HepG2 (cell line): ENCODE measurements around the gene SMAD3. TPM values are rescaled to one million over a fixed set of nuclear protein-coding genes. Genes with fewer than 3 reads are reported as not detected.

ENCODE experiments used
- ATAC-seq: fragments of 200-7000 bp; cut with Tn5 transposase; 3 replicates; pipeline ENCODE4 v1.9.1; 2020; ENCODE audit warnings: mild to moderate bottlenecking, moderate library complexity
- BruUV-seq: library from RNA; stranded (reverse); fragments of 400-500 nt; replicated peaks from 2 replicates; lab custom pipeline; 2021; lab: Mats Ljungman, UMichigan
- CTCF ChIA-PET: fragments of 300-600 bp; formaldehyde crosslinking; extraction: SDS; loops from one replicate; lab custom pipeline; 2021; ENCODE audit warnings: low total read pairs, inconsistent platforms, low intra/inter-chr PET ratio; lab: Yijun Ruan, JAX
- POLR2A ChIA-PET: fragments of 350-600 bp; sonication (Branson Sonifier 250); formaldehyde crosslinking; loops from one replicate; lab custom pipeline; 2020; ENCODE audit warnings: antibody characterized with exemption, inconsistent platforms; lab: Yijun Ruan, JAX
- DNase-seq: peaks from one replicate; pipeline ENCODE4 v3.0.0-alpha.2; 2015; ENCODE audit warnings: low spot score
- FAIRE-seq: peaks from 3 replicates; lab custom pipeline; 2011; peaks lifted over from hg19 to GRCh38; lab: Jason Lieb, UNC
- H2AFZ ChIP-seq: one replicate; pipeline ENCODE4 v1.6.1; 2011; ENCODE audit warnings: low read length, inconsistent platforms
- H3K27ac ChIP-seq: fragments of 300-600 bp; 3 replicates; pipeline ENCODE4 v1.8.0; 2011; ENCODE audit warnings: mixed run types, mild to moderate bottlenecking, mixed read lengths, low read length, inconsistent platforms; ENCODE audit not compliant: insufficient read depth; ENCODE audit errors: extremely low read length
- H3K27me3 ChIP-seq, 2 experiments: fragments of 200-600 bp in 1 of 2; 2 replicates in 1 of 2; 3 replicates in 1 of 2; pipeline versions ENCODE4 v1.6.0 to v1.8.0; 2011; ENCODE audit warnings: low read length in 2 of 2, mild to moderate bottlenecking in 2 of 2, moderate library complexity in 2 of 2, inconsistent platforms in 1 of 2; ENCODE audit not compliant: insufficient read depth in 2 of 2, control insufficient read depth in 1 of 2
- H3K36me3 ChIP-seq, 2 experiments: fragments of 200-600 bp in 1 of 2; replicated peaks in 1 of 2; 2 replicates in 1 of 2; 3 replicates in 1 of 2; pipeline versions ENCODE4 v1.5.1 to v1.8.0; 2011; ENCODE audit warnings: low read length in 2 of 2, inconsistent platforms in 1 of 2; ENCODE audit not compliant: insufficient read depth in 2 of 2, control insufficient read depth in 1 of 2
- H3K4me1 ChIP-seq: 2 replicates; pipeline ENCODE4 v1.5.1; 2012; ENCODE audit warnings: low read length, inconsistent platforms; ENCODE audit not compliant: insufficient read depth
- H3K4me2 ChIP-seq: 2 replicates; pipeline ENCODE4 v1.6.0; 2011; ENCODE audit warnings: low read depth, low read length, inconsistent platforms
- H3K4me3 ChIP-seq, 3 experiments: fragments of 200-600 bp in 1 of 3; sonication (generic), shearing (Covaris generic) in 1 of 3; replicated peaks in 1 of 3; 2 replicates each; pipeline ENCODE4 v1.5.1; 2011 to 2016; ENCODE audit warnings: low read length in 3 of 3, inconsistent platforms in 2 of 3, low read depth in 2 of 3, mild to moderate bottlenecking in 2 of 3, control low read depth in 1 of 3, mixed read lengths in 1 of 3; ENCODE audit not compliant: insufficient read depth in 1 of 3
- H3K79me2 ChIP-seq: one replicate; pipeline ENCODE4 v1.6.1; 2011; ENCODE audit warnings: low read length, inconsistent platforms; ENCODE audit not compliant: insufficient read depth
- H3K9ac ChIP-seq: 2 replicates; pipeline ENCODE4 v1.6.0; 2011; ENCODE audit warnings: mild to moderate bottlenecking, low read depth, low read length, inconsistent platforms; ENCODE audit not compliant: insufficient read depth
- H3K9me3 ChIP-seq: 2 replicates; pipeline ENCODE4 v1.5.1; 2012; ENCODE audit warnings: mild to moderate bottlenecking, low read length
- H4K20me1 ChIP-seq: 2 replicates; pipeline ENCODE4 v1.6.0; 2011; ENCODE audit warnings: inconsistent platforms, mild to moderate bottlenecking, low read length, moderate library complexity; ENCODE audit not compliant: insufficient read depth
- HDAC6 ChIP-seq: fragments of 200-600 bp; sonication (generic); IDR thresholded peaks from 2 replicates; pipeline ENCODE4 v1.7.0; 2017; ENCODE audit warnings: mild to moderate bottlenecking, antibody characterized with exemption, low read length, low read depth
- IRX3 ChIP-seq: sonication (generic); formaldehyde crosslinking; IDR thresholded peaks from 2 replicates; pipeline ENCODE4 v1.8.1; 2023; ENCODE audit warnings: mild to moderate bottlenecking, low read depth, missing genetic modification reagents, borderline replicate concordance
- POLR2A ChIP-seq, 2 experiments: IDR thresholded peaks; 2 replicates each; pipeline ENCODE4 v1.6.1; 2011; ENCODE audit warnings: low read depth in 2 of 2, low read length in 2 of 2, mild to moderate bottlenecking in 1 of 2, moderate library complexity in 1 of 2; ENCODE audit not compliant: insufficient read depth in 1 of 2
- RFX3 ChIP-seq: IDR thresholded peaks from 2 replicates; pipeline ENCODE4 v1.6.1; 2016; ENCODE audit warnings: missing biosample characterization, missing genetic modification reagents
- SMARCC2 ChIP-seq: fragments of 450-650 bp; IDR thresholded peaks from 2 replicates; pipeline ENCODE4 v1.6.1; 2017; ENCODE audit warnings: antibody characterized with exemption, mild to moderate bottlenecking
- WGBS: methylation state at CpG from one replicate; pipeline ENCODE4 v1.1.6; 2017; ENCODE audit warnings: low lambda C conversion rate; 5-methylcytosine and 5-hydroxymethylcytosine counted together
- in situ Hi-C: cut with HindIII; loops from 2 replicates; pipeline ENCODE4 v1.10.0; 2017; ENCODE audit warnings: low pct_unique_long_range_greater_than_20kb; ENCODE audit not compliant: extremely low pct_ligation_motif_present
- intact Hi-C: fragments of 100-400 bp; cut with micrococcal nuclease; formaldehyde crosslinking; loops from one replicate; pipeline ENCODE4 v1.10.0; 2022; ENCODE audit not compliant: unreplicated experiment
- polyA plus RNA-seq, 8 experiments: library from polyadenylated mRNA; depleted of rRNA in 3 of 8; stranded (reverse) in 7 of 8; unstranded in 1 of 8; fragments of >200 nt; fragmentation: Illumina TruSeq in 4 of 8; extraction: Trizol in 4 of 8; gene quantifications; 2 replicates each; pipeline versions ENCODE4 v1.2.1 to v1.2.3, GENCODE V29; 2011 to 2016; ENCODE audit warnings: low read depth in 4 of 8, missing spikeins in 1 of 8, mixed read lengths in 1 of 8; ENCODE audit not compliant: insufficient read depth in 1 of 8
- total RNA-seq, 5 experiments: library from RNA; depleted of rRNA; stranded (reverse); fragments of >200 nt; fragmentation: Illumina TruSeq; extraction: Trizol; gene quantifications; 2 replicates each; pipeline ENCODE4 v1.2.3, GENCODE V29; 2016; ENCODE audit warnings: low read depth in 1 of 5
- TF ChIP-seq, protein P1 (sequence below): sonication (generic); formaldehyde crosslinking; IDR thresholded peaks from 2 replicates; pipeline ENCODE4 v1.5.1; 2020; ENCODE audit warnings: mild to moderate bottlenecking, missing genetic modification reagents

SMAD3 gene
- total and polyA plus RNA-seq, 2 of the 13 experiments (the other 11 are each of a cell fraction or from before 2014, with no cell fraction given) = 8.6 to 56.3 TPM

DNA sequence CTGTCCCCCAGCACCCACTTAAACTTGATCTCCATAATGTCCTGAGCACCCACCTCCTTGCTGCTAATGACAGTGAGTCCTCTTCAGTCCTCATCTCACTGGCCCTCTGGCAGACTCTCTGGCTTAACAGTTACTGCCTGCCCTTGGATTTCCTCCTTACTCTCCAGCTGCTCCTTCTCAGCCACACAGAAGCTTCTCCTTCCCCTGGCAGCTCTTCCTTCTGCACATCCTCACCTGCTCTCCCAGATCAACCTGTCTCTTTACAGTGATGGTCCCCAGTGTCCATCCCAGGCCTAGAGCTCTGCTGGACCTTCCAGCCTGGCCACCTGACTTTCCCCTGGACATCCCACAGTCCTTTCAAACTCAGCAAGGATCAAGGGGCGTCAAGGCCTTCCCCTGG is 47.4 kb upstream of the SMAD3 start:
- no peaks in the 10 kb centered on the region for H3K9me3 ChIP-seq
- no peaks in the 10 kb centered on the region for H3K4me1 ChIP-seq
- intact Hi-C loops = no loop called here
- no peaks in the 10 kb centered on the region; the same call in 1 of the 2 replicates for H4K20me1 ChIP-seq
- 64% methylated on average over 1 of the region's 1 CpG for WGBS
- H3K4me3 ChIP-seq = no peak overlapping the region
- no peak overlapping the region for H2AFZ ChIP-seq
- H3K79me2 ChIP-seq = no peaks in the 10 kb centered on the region
- no peak for DNase-seq
- H3K9ac ChIP-seq = no peak overlapping the region
- peaks cover 3 to 5% of the 10 kb centered on the region in 2 experiments; a peak in 4 of 5 replicates for H3K36me3 ChIP-seq
- 0 out of 4 replicates have a peak, but pooled peaks of 1 of the 2 experiments have one; percentile 20 for TF ChIP-seq POLR2A (IDR thresholded peaks at IDR 0.05; ENCODE audit: insufficient read depth in 1 of 2, low read depth in 2 of 2, low read length in 2 of 2)
- TF ChIP-seq HDAC6 = no peak
- ChIA-PET POLR2A (interaction anchor here (1.2 kb wide), 1 partner anchor 12 kb away, joined by 4 read pairs; no protein-coding TSS in a partner anchor), CTCF (no interaction called here)
- no peaks in the 10 kb centered on the region for H3K27me3 ChIP-seq
- in situ Hi-C loops = no loop called here
- FAIRE-seq = no peak
- H3K4me2 ChIP-seq = no peak overlapping the region
- no peak for ATAC-seq
- no TSS peak for BruUV-seq
- H3K27ac ChIP-seq = no peak overlapping the region

DNA sequence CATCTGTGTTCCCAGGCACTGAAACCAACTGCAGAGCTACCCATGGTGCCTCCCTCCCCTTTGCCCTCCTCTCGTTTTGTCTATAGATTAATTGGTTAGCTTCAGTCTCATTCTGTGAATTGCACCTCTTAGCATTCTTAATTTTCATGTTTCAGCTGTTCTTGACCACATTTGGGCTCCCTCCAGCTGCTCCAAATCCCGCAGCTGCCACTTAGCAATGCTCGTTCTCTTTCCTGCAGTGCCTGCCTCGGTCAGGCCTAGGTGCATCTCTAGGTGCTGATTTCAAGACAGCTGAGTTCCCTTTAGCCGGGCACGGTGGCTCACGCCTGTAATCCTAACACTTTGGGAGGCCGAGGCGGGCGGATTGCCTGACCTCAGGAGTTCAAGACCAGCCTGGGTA is 47.0 kb upstream of the SMAD3 start:
- Histone ChIP-seq H3K27me3 (no peaks in the 10 kb centered on the region), H4K20me1 (peaks cover under 1% of the 10 kb centered on the region)
- FAIRE-seq = no peak
- TF ChIP-seq RFX3 (CRISPR knock-in tag) (no peak), IRX3 (CRISPR knock-in tag) (no peak), SMARCC2 (no peak)
- TF ChIP-seq, protein P1, sequence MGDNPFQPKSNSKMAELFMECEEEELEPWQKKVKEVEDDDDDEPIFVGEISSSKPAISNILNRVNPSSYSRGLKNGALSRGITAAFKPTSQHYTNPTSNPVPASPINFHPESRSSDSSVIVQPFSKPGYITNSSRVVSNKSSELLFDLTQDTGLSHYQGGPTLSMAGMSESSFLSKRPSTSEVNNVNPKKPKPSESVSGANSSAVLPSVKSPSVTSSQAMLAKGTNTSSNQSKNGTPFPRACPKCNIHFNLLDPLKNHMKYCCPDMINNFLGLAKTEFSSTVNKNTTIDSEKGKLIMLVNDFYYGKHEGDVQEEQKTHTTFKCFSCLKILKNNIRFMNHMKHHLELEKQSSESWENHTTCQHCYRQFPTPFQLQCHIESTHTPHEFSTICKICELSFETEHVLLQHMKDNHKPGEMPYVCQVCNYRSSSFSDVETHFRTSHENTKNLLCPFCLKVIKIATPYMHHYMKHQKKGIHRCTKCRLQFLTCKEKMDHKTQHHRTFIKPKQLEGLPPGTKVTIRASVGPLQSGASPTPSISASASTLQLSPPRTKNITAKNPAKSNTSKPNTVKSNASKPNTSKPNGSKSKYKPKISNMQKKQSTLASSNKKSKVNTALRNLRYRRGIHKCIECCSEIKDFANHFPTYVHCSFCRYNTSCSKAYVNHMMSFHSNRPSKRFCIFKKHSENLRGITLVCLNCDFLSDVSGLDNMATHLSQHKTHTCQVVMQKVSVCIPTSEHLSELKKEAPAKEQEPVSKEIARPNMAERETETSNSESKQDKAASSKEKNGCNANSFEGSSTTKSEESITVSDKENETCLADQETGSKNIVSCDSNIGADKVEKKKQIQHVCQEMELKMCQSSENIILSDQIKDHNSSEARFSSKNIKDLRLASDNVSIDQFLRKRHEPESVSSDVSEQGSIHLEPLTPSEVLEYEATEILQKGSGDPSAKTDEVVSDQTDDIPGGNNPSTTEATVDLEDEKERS = no peak
- TF ChIP-seq, all 625 proteins: peak for 0
- Histone ChIP-seq H3K36me3 (peaks cover 3 to 7% of the 10 kb centered on the region in 2 experiments), H3K9ac (no peak overlapping the region), H2AFZ (no peak overlapping the region), H3K4me3 (no peak overlapping the region), H3K9me3 (no peaks in the 10 kb centered on the region), H3K4me2 (no peak overlapping the region), H3K27ac (no peak overlapping the region), H3K79me2 (no peaks in the 10 kb centered on the region), H3K4me1 (no peaks in the 10 kb centered on the region)
- 94% methylated on average over 10 of the region's 10 CpGs for WGBS
- ChIA-PET POLR2A (no interaction called here), CTCF (no interaction called here)
- no TSS peak for BruUV-seq
- ATAC-seq (no peak), DNase-seq (no peak)
- in situ Hi-C loops = no loop called here
- intact Hi-C loops = no loop called here
